RWPE1 (cell line): Measurements from ENCODE around the gene DENND1A.

Source experiments
- CTCF ChIA-PET: fragments of 350-600 bp; sonication (Branson Sonifier 250); formaldehyde crosslinking; extraction: SDS; loops from one replicate; lab custom pipeline; 2021; lab: Yijun Ruan, JAX
- POLR2A ChIA-PET: fragments of 400-600 bp; formaldehyde crosslinking; extraction: SDS; loops from one replicate; lab custom pipeline; 2020; ENCODE audit warnings: antibody characterized with exemption; ENCODE audit not compliant: low non-redundant PET; lab: Yijun Ruan, JAX
- DNase-seq: peaks from one replicate; pipeline ENCODE4 v3.0.0; 2012; ENCODE audit warnings: low spot score
- H3K27ac ChIP-seq: fragments of 450-650 bp; 2 replicates; pipeline ENCODE4 v1.5.1; 2017
- TF ChIP-seq, protein P1 (sequence below): fragments of 450-650 bp; conservative IDR thresholded peaks from 2 replicates; pipeline ENCODE4 v1.5.1; 2017; ENCODE audit warnings: low read depth, mild to moderate bottlenecking

The DENND1A gene

DNA sequence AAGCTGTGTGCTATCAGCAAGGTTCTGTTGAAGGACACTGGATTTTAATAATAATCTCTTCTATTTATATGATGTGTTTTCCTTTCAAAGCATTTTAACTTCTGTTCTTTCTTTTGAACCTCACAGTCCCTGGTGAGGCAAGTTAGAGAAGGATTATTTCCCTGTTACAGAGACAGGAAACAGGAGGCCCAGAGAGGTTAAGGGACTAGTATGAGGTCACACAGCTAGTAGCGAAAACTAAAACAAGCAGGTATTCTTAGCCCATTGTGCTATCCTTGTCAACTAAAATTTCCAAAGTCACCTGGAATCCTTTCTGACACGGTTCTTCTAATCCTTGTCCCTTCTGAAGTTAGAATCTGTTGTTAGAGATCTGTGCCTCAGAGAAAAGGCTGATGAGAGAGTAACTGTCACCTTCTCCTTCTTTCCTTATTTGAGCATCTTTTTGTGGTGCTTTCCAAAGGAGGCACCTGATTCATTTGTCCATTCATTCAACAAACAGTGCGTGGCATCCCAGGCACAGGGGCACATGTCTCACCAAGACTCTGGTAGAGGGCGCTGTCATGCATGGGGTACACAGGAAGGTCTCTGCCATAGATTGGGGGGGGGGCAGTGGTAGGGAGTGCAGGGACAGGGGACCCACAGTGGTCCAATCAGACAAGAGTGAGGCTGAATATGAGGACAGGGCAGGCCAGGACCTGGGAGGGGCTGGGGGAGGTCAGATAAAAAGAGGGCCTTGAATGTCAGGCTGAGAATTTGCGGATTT, 512.5 kb downstream of the DENND1A start:
- TF ChIP-seq, protein P1, sequence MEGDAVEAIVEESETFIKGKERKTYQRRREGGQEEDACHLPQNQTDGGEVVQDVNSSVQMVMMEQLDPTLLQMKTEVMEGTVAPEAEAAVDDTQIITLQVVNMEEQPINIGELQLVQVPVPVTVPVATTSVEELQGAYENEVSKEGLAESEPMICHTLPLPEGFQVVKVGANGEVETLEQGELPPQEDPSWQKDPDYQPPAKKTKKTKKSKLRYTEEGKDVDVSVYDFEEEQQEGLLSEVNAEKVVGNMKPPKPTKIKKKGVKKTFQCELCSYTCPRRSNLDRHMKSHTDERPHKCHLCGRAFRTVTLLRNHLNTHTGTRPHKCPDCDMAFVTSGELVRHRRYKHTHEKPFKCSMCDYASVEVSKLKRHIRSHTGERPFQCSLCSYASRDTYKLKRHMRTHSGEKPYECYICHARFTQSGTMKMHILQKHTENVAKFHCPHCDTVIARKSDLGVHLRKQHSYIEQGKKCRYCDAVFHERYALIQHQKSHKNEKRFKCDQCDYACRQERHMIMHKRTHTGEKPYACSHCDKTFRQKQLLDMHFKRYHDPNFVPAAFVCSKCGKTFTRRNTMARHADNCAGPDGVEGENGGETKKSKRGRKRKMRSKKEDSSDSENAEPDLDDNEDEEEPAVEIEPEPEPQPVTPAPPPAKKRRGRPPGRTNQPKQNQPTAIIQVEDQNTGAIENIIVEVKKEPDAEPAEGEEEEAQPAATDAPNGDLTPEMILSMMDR = no peak
- H3K27ac ChIP-seq = no peak overlapping the region
- ChIA-PET POLR2A (no interaction called here), CTCF (no interaction called here)
- DNase-seq = no peak

DNA sequence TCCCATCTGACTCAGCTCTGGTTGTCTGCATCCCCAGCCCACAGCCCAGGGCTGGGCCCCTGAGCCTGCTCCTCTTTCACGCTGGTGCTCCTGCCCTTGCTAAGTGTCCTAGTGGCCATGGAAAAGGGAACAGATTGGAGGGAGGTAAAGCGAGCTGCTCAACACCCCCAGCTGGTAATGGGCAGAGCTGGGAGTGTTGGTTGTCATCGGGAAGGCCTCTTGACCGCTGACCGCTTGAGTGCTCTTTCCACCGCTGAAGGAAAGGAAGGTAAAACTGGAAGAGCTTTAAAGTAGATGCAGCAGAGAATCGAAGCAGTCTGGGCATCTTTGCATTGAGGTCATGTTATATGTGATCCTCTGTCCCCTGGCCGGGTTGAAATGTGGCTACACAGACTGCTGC, 513.8 kb downstream of the DENND1A start:
- no peak for DNase-seq
- TF ChIP-seq, protein P1 = no peak
- CTCF ChIA-PET = interaction anchor here (0.6 to 0.8 kb wide), 2 partner anchors 9 to 322 kb away, joined by 3 read pairs; no protein-coding TSS in a partner anchor
- POLR2A ChIA-PET = no interaction called here
- H3K27ac ChIP-seq = no peak overlapping the region

DNA sequence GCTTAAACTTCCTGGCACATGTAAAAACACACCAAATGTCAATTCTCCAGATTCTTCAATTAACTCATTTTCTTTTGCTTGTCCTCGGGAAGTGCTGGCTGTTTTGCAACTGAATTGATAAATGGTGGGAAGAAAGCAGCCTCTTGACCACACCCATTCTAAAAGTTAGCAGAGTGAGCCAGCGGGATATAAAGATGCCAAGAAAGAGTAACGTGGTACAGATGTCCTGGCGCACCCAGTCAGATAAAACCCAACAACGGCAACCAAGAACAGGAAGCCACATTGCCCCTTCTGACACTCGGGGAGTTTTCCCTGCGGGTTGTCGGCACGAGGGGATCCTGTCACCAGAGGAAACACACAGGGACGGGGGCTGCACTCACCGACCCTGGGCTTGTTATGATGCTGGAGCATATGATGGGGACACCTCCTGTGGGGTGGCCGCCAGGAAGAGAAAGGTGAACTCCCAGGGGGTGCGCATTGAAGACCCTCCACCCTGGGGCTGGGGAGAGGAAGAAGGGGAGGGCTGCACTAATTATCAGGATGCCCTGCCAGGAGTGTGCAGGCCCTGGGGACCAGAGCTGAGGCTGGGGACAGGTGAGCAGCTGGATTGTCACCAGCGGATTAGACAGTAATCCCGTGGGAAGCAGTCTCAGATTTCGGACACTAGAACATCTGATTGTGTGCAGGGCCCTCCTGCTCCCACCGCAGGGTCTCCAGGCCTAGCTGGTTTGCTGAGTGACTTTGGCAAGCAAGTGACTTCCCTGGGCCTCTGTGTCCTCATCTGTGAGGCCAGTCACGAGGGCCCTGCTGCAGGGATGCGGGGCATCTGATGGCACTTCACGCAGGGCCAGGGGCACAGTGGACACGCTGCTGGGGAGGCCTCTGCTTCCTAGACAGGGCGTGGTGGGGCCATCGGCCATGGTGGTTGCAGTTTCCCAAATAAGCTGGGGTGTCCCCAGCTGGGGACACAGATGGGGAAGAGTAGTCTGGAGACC, 514.7 kb downstream of the DENND1A start:
- no peak for DNase-seq
- H3K27ac ChIP-seq = no peak overlapping the region
- ChIA-PET CTCF (interaction anchor here (0.8 kb wide), 1 partner anchor 10 kb away, joined by 3 read pairs; no protein-coding TSS in a partner anchor), POLR2A (no interaction called here)
- TF ChIP-seq, protein P1 = no peak

DNA sequence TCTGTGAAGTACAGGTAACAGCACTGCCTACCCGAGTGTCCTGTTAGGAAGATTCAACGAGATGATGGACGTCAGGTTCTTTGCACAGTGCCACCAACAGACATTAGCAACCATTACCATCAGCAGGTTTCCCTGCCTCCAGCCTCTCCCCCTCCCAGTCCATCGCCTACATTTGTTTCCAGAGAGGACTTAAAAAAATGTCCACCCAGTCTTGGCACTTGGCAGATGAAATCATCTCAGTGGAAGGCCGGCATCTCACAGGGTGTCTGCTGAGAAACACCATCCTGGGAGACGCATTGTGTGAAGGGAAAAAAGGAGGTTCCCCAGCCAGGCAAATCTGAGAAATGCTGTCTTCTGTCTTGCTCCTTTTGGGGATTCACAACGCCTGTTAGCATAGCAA, 515.7 kb downstream of the DENND1A start:
- CTCF ChIA-PET = no interaction called here
- POLR2A ChIA-PET = no interaction called here
- no peak overlapping the region for H3K27ac ChIP-seq
- TF ChIP-seq, protein P1 = no peak
- DNase-seq = no peak

DNA sequence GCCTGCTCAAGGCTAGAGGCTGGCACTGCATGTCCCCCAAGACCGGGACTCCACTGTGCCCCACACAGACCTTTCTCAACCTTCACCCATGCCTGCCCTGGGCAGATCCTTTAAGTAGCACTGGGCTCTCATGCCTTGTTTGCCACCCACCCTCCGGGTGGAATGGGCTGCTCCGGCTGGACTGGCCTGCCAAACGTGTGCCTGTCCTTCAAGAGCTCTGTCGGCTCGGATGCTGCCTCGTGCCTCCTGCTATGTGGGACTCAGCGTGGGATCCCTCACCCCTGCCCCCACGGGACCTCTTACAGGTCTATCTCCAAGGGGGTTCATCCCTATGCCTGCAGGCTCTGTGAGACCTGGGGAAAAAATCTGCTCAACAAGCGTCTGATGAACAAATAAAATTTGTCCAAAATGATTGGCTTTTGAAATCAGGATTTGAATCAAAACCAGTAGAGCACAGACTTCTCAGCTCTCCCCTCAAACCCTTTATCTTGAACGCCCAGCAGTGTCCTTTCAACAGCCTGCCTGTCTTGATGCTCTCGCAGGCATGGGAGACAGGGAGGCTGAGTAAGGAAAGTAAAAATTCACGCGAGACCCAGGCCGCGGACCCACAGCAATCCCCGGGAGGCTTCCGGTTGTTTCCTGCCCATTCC, 517.6 kb downstream of the DENND1A start:
- TF ChIP-seq, protein P1 = no peak
- ChIA-PET CTCF (no interaction called here), POLR2A (no interaction called here)
- H3K27ac ChIP-seq = no peak overlapping the region
- DNase-seq = no peak

DNA sequence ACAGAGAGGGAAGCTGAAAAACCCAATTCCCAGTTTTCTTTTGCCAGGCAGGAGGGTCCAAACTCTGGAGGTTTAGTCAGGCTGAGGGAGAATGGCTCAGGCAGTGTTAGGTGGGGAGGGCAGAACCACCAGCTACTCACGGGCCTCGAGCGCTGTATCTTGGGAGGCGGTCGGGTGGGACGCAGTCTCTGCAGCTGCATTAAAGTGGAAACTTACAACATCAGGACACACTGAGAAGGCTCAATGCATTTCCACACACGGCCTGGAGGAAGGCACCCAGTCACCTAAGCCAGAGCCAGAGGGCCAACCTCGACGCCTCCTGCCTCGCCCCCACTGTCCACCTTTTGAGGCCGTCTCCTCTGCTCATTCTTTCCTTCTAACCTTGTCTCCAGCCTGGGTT, 518.3 kb downstream of the DENND1A start:
- CTCF ChIA-PET = interaction anchor here (0.6 kb wide), 1 partner anchor 13 kb away, joined by 6 read pairs; no protein-coding TSS in a partner anchor

More for the DNA sequence above, 518.3 kb downstream of the DENND1A start:
- TF ChIP-seq, protein P1 = no peak
- DNase-seq = no peak
- H3K27ac ChIP-seq = no peak overlapping the region
- POLR2A ChIA-PET = no interaction called here
